Astrocyte (in vitro differentiated cells and primary cell): Measurements from ENCODE around the gene KCNK5. TPM values are rescaled to one million over a fixed set of nuclear protein-coding genes. Genes with fewer than 3 reads are reported as not detected.

ENCODE experiments used
- DNase-seq: peaks from one replicate; pipeline ENCODE4 v3.0.0-alpha.2; 2010; ENCODE audit warnings: low read depth
- FAIRE-seq: peaks from 2 replicates; lab custom pipeline; 2011; peaks lifted over from hg19 to GRCh38; lab: Jason Lieb, UNC
- H2AFZ ChIP-seq: 2 replicates; pipeline ENCODE4 v1.6.0; 2012; ENCODE audit warnings: low read depth, low read length, inconsistent platforms
- H3K27ac ChIP-seq: 2 replicates; pipeline ENCODE4 v1.5.1; 2011; ENCODE audit warnings: low read depth, low read length, inconsistent platforms
- H3K27me3 ChIP-seq: 2 replicates; pipeline ENCODE4 v1.6.0; 2011; ENCODE audit warnings: low read length, inconsistent platforms; ENCODE audit not compliant: insufficient read depth
- H3K36me3 ChIP-seq: 2 replicates; pipeline ENCODE4 v1.5.1; 2011; ENCODE audit warnings: low read length, inconsistent platforms; ENCODE audit not compliant: insufficient read depth
- H3K4me1 ChIP-seq: 2 replicates; pipeline ENCODE4 v1.5.1; 2011; ENCODE audit warnings: low read length, inconsistent platforms; ENCODE audit not compliant: insufficient read depth
- H3K4me2 ChIP-seq: 2 replicates; pipeline ENCODE4 v1.6.0; 2012; ENCODE audit warnings: low read length, inconsistent platforms
- H3K4me3 ChIP-seq: 2 replicates; pipeline ENCODE4 v1.5.1; 2011; ENCODE audit warnings: low read depth, mild to moderate bottlenecking, low read length, inconsistent platforms; ENCODE audit not compliant: insufficient read depth
- H3K79me2 ChIP-seq: 2 replicates; pipeline ENCODE4 v1.6.0; 2012; ENCODE audit warnings: mild to moderate bottlenecking, low read length, inconsistent platforms; ENCODE audit not compliant: insufficient read depth
- H3K9ac ChIP-seq: 2 replicates; pipeline ENCODE4 v1.6.0; 2012; ENCODE audit warnings: mild to moderate bottlenecking, low read length, inconsistent platforms
- H3K9me3 ChIP-seq: 2 replicates; pipeline ENCODE4 v1.5.1; 2012; ENCODE audit warnings: low read depth, mild to moderate bottlenecking, low read length, inconsistent platforms; ENCODE audit not compliant: insufficient read depth
- H4K20me1 ChIP-seq: 2 replicates; pipeline ENCODE4 v1.6.0; 2012; ENCODE audit warnings: low read length, inconsistent platforms; ENCODE audit not compliant: insufficient read depth
- H3K27ac Mint-ChIP-seq: one replicate; pipeline ENCODE4 v1.8.0; 2021; ENCODE audit warnings: mild to moderate bottlenecking, mixed read lengths; ENCODE audit not compliant: unreplicated experiment
- H3K27me3 Mint-ChIP-seq: one replicate; pipeline ENCODE4 v1.8.0; 2021; ENCODE audit warnings: low read depth, mixed read lengths; ENCODE audit not compliant: unreplicated experiment
- H3K36me3 Mint-ChIP-seq: one replicate; pipeline ENCODE4 v1.8.0; 2021; ENCODE audit warnings: low read depth, mixed read lengths; ENCODE audit not compliant: unreplicated experiment
- H3K4me1 Mint-ChIP-seq: one replicate; pipeline ENCODE4 v1.8.0; 2021; ENCODE audit warnings: low read depth, mixed read lengths; ENCODE audit not compliant: unreplicated experiment
- H3K4me3 Mint-ChIP-seq: one replicate; pipeline ENCODE4 v1.8.0; 2021; ENCODE audit warnings: mild to moderate bottlenecking, moderate library complexity, mixed read lengths; ENCODE audit not compliant: unreplicated experiment
- H3K9me3 Mint-ChIP-seq: one replicate; pipeline ENCODE4 v1.8.0; 2021; ENCODE audit warnings: mild to moderate bottlenecking, mixed read lengths; ENCODE audit not compliant: unreplicated experiment
- EZH2 ChIP-seq: IDR thresholded peaks from 2 replicates; pipeline ENCODE4 v1.6.1; 2012; ENCODE audit warnings: mild to moderate bottlenecking, low read length, inconsistent platforms; ENCODE audit not compliant: insufficient read depth
- total RNA-seq: library from RNA; stranded (reverse); gene quantifications from 2 replicates; pipeline ENCODE4 v1.2.1, GENCODE V29; 2021
- TF ChIP-seq, protein P1 (sequence below): IDR thresholded peaks from 2 replicates; pipeline ENCODE4 v1.5.1; 2011; ENCODE audit warnings: low read depth, mild to moderate bottlenecking, inconsistent platforms, low read length, moderate library complexity; ENCODE audit not compliant: insufficient read depth

KCNK5 gene
- total RNA-seq, 1 donor from 2014 or later: 0.14 TPM

DNA sequence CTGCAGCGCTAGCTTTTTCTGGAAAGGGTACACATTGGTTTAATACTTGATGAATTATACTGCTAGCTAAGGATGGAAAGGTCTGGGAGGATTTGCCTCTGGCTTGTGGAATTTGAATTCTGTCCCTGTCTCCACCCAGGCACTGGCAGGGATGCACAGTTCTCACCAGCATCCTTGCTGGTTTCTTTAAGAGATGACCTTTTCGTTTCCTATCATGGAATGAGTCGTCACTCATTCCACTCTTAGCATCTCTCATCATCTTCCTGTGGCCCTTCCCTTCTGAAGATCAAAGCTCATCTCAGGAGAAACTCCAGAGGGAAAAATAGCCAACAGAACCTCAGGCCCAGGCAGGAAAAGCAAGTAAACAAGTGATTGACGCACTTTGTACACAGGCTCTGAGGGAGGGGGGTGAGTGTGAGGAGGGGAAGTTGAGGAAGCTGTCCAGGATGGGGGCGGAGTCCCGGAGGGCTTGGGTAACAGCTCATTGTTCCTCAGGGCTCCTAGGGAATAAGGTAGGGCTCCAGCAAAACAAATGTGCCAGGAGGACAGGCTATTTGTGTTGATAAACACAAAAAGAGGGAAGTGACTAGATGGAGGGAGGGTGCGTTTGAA is 88.6 kb downstream of the KCNK5 start:
- H3K27ac ChIP-seq: no peak overlapping the region
- Mint-ChIP-seq H3K27ac (no peak overlapping the region), H3K4me3 (no peak overlapping the region), H3K9me3 (no peaks in the 10 kb centered on the region), H3K4me1 (no peaks in the 10 kb centered on the region), H3K36me3 (no peaks in the 10 kb centered on the region), H3K27me3 (peaks cover 21% of the 10 kb centered on the region)
- H3K4me2 ChIP-seq: no peak overlapping the region
- no peak for TF ChIP-seq EZH2
- TF ChIP-seq, protein P1, sequence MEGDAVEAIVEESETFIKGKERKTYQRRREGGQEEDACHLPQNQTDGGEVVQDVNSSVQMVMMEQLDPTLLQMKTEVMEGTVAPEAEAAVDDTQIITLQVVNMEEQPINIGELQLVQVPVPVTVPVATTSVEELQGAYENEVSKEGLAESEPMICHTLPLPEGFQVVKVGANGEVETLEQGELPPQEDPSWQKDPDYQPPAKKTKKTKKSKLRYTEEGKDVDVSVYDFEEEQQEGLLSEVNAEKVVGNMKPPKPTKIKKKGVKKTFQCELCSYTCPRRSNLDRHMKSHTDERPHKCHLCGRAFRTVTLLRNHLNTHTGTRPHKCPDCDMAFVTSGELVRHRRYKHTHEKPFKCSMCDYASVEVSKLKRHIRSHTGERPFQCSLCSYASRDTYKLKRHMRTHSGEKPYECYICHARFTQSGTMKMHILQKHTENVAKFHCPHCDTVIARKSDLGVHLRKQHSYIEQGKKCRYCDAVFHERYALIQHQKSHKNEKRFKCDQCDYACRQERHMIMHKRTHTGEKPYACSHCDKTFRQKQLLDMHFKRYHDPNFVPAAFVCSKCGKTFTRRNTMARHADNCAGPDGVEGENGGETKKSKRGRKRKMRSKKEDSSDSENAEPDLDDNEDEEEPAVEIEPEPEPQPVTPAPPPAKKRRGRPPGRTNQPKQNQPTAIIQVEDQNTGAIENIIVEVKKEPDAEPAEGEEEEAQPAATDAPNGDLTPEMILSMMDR: no peak
- no peaks in the 10 kb centered on the region for H3K79me2 ChIP-seq
- FAIRE-seq (no peak), DNase-seq (no peak)
- no peaks in the 10 kb centered on the region for H3K36me3 ChIP-seq
- H4K20me1 ChIP-seq: no peaks in the 10 kb centered on the region
- no peaks in the 10 kb centered on the region for H3K4me1 ChIP-seq
- H2AFZ ChIP-seq: no peak overlapping the region
- H3K9me3 ChIP-seq: no peaks in the 10 kb centered on the region
- no peaks in the 10 kb centered on the region for H3K27me3 ChIP-seq
- H3K9ac ChIP-seq: no peak overlapping the region
- H3K4me3 ChIP-seq: no peak overlapping the region

Other genes starting within 250 kb of the KCNK5 start
- not detected in 2 replicates for gene GLP1R, start 180.7 kb downstream of the KCNK5 start, total RNA-seq
- 8.8 and 9.4 TPM in 2 replicates for gene SAYSD1, start 114.3 kb downstream of the KCNK5 start, total RNA-seq
- gene KCNK17, start 84.9 kb upstream of the KCNK5 start, total RNA-seq: not detected in 2 replicates
- gene KCNK16, start 93.2 kb upstream of the KCNK5 start, total RNA-seq: not detected in 2 replicates